Cardiac muscle cell (in vitro differentiated cells and primary cell): Measurements from ENCODE around the gene DNAJC30. TPM values are rescaled to one million over a fixed set of nuclear protein-coding genes. Genes with fewer than 3 reads are reported as not detected.

Experiments used
- DNase-seq, 2 donors: peaks; one replicate each; pipeline versions ENCODE4 v3.0.0 to v3.0.0-alpha.2; 2010 to 2017; ENCODE audit warnings: low read depth in 1 of 2, low spot score in 1 of 2
- H3K27ac ChIP-seq: fragments of 200-600 bp; sonication (generic); 2 replicates; pipeline ENCODE4 v1.5.1; 2016
- H3K27me3 ChIP-seq: fragments of 200-600 bp; sonication (generic); 2 replicates; pipeline ENCODE4 v1.6.0; 2016; ENCODE audit warnings: control low read depth
- H3K36me3 ChIP-seq: fragments of 200-600 bp; sonication (generic); 2 replicates; pipeline ENCODE4 v1.5.1; 2016; ENCODE audit warnings: control low read depth
- H3K4me1 ChIP-seq: fragments of 200-600 bp; sonication (generic); 2 replicates; pipeline ENCODE4 v1.8.1; 2017; ENCODE audit warnings: low read depth, mild to moderate bottlenecking, mixed run types
- H3K4me3 ChIP-seq: fragments of 200-600 bp; sonication (generic); 2 replicates; pipeline ENCODE4 v1.5.1; 2016; ENCODE audit warnings: mild to moderate bottlenecking
- H3K9me3 ChIP-seq: fragments of 200-600 bp; sonication (generic); 2 replicates; pipeline ENCODE4 v1.5.1; 2017; ENCODE audit warnings: low read depth, mild to moderate bottlenecking, control low read depth
- CTCF ChIP-seq: IDR thresholded peaks from 2 replicates; pipeline ENCODE4 v1.5.1; 2012; ENCODE audit warnings: low read depth, mild to moderate bottlenecking, low read length
- polyA plus RNA-seq: library from polyadenylated mRNA; unstranded; fragments of >200 nt; fragmentation: Nextera tagmentation; extraction: Ambion mirVana; gene quantifications from 2 replicates; pipeline ENCODE4 v1.2.1, GENCODE V29; 2016
- total RNA-seq: library from RNA; depleted of rRNA; stranded (reverse); fragments of >200 nt; gene quantifications from 2 replicates; pipeline ENCODE4 v1.2.3, GENCODE V29; 2016

The DNAJC30 gene
- total RNA-seq (9.9 and 10.1 TPM in 2 replicates), polyA plus RNA-seq (23.4 and 24.3 TPM in 2 replicates)

DNA sequence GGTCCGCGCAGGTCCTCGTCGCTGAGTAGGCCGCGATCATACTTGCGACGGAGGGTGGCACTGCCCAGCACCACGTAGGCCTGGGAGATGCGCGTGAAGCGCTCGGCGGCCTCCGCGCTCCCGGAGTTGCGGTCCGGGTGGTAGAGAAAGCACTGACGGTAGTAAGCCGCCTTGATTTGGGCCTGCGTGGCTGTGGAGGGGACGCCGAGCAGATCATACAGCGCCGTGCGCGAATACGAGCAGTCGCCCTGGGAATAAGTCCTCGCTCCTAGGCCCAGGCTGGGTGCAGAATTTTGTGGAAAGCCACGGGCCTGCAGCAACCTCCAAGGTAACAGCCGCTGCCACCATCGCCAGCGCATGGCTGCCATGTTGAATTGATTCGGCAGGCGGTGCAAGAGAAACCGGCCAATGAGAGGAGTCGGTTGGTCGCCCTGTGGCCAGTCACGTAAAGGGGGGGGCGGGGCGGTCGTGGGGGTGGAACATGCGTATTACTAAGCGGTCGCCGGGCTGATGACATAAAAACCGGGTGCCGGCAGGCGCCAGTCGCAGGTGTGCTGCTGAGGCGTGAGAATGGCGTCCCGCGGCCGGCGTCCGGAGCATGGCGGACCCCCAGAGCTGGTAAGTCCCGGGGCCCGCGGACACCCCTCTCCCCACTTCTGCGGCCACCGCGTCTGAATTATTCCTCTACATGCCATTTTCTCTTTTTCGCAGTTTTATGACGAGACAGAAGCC, at the start of gene DNAJC30, which contains the start of gene BUD23:
TSS of gene DNAJC30 (minus strand) at position 398 of the 732 bp plus-strand sequence. CDS start at position 368, 30 bp downstream.
TSS of gene BUD23 (plus strand) at position 542 of the 732 bp plus-strand sequence. CDS start at position 571, 29 bp downstream.
- Histone ChIP-seq H3K4me3 (peak within 1 kb of the TSS; percentile 80), H3K9me3 (no peaks in the 10 kb centered on the region), H3K36me3 (peaks cover 16% of the 10 kb centered on the region), H3K27me3 (no peaks in the 10 kb centered on the region), H3K27ac (peak within 1 kb of the TSS; percentile 92), H3K4me1 (peaks cover 11% of the 10 kb centered on the region)
- TF ChIP-seq CTCF = no peak
- peak; percentile 96 to 98 for DNase-seq

- no peaks in the 10 kb centered on the region for H3K4me1 ChIP-seq
- no peak overlapping the region for H3K4me3 ChIP-seq
- H3K27ac ChIP-seq = no peak overlapping the region
- no peaks in the 10 kb centered on the region for H3K9me3 ChIP-seq
- no peak for TF ChIP-seq CTCF
- no peak for DNase-seq
- no peaks in the 10 kb centered on the region for H3K27me3 ChIP-seq
- H3K36me3 ChIP-seq = no peaks in the 10 kb centered on the region
Measured at GRCh38 chr7:73732397-73732796, 49.1 kb upstream of the DNAJC30 start.

GRCh38 chr7:73730485-73730884, 47.2 kb upstream of the DNAJC30 start:
- no peak for DNase-seq
- no peaks in the 10 kb centered on the region for H3K36me3 ChIP-seq
- no peaks in the 10 kb centered on the region for H3K4me1 ChIP-seq
- no peak overlapping the region for H3K4me3 ChIP-seq
- no peaks in the 10 kb centered on the region for H3K9me3 ChIP-seq
- no peaks in the 10 kb centered on the region for H3K27me3 ChIP-seq
- no peak for TF ChIP-seq CTCF
- no peak overlapping the region for H3K27ac ChIP-seq

- no peak overlapping the region for H3K27ac ChIP-seq
- no peak for DNase-seq
- no peak for TF ChIP-seq CTCF
- H3K4me1 ChIP-seq = no peaks in the 10 kb centered on the region
- H3K9me3 ChIP-seq = no peaks in the 10 kb centered on the region
- H3K36me3 ChIP-seq = no peaks in the 10 kb centered on the region
- no peaks in the 10 kb centered on the region for H3K27me3 ChIP-seq
- H3K4me3 ChIP-seq = no peak overlapping the region
Measured at GRCh38 chr7:73728551-73728950, 45.3 kb upstream of the DNAJC30 start.

- no peaks in the 10 kb centered on the region for H3K36me3 ChIP-seq
- DNase-seq = no peak
- TF ChIP-seq CTCF = no peak
Measured at GRCh38 chr7:73727952-73728351, 44.7 kb upstream of the DNAJC30 start.

More at GRCh38 chr7:73727952-73728351, 44.7 kb upstream of the DNAJC30 start:
- Histone ChIP-seq H3K9me3 (no peaks in the 10 kb centered on the region), H3K4me3 (no peak overlapping the region), H3K4me1 (no peaks in the 10 kb centered on the region), H3K27ac (no peak overlapping the region), H3K27me3 (no peaks in the 10 kb centered on the region)
